Middle frontal gyrus (tissue), 1 donor: ENCODE measurements around the gene LRRC23.
A peak's percentile ranks its signal among the peaks of the same experiment; 100 is the strongest.
"Not testable (repeated sequence)": the region's sequence is repeated elsewhere in the genome, so short reads cannot be mapped to it uniquely, and the experiment has no call there.

Experiments
- DNase-seq: peaks from one replicate; pipeline ENCODE4 v3.0.0-alpha.2; 2015; ENCODE audit warnings: low spot score; ENCODE audit errors: extremely low spot score

Gene LRRC23

GRCh38 chr12:6872073-6873048 is 32.3 kb upstream of the LRRC23 start:
- peak; percentile 71 for DNase-seq

- DNase-seq, result peak; percentile 81
Observed at GRCh38 chr12:6873094-6874014, 31.3 kb upstream of the LRRC23 start, which contains the start of gene SPSB2. Gene SPSB2 (minus strand): TSS chr12:6873303. CDS start chr12:6872901, 402 bp downstream.

GRCh38 chr12:6874015-6874368 is 30.6 kb upstream of the LRRC23 start:
- DNase-seq, result not testable (repeated sequence)

DNA sequence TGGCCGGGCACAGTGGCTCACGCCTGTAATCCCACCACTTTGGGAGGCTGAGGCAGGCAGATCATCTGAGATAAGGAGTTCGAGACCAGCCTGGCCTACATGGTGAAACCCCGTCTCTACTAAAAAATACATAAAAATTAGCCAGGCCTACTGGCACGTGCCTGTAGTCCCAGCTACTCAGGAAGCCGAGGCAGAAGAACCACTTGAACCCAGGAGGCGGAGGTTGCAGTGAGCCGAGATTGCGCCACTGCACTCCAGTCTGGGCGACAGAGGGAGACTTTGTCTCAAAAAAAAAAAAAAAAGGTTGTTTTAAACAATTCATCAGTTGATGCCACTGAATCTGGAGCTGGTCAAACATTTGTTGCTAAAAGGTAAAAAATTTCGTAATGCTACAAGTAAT is 24.8 kb upstream of the LRRC23 start:
- not testable (repeated sequence) for DNase-seq

GRCh38 chr12:6883252-6883651 is 21.4 kb upstream of the LRRC23 start:
- no peak for DNase-seq

DNA sequence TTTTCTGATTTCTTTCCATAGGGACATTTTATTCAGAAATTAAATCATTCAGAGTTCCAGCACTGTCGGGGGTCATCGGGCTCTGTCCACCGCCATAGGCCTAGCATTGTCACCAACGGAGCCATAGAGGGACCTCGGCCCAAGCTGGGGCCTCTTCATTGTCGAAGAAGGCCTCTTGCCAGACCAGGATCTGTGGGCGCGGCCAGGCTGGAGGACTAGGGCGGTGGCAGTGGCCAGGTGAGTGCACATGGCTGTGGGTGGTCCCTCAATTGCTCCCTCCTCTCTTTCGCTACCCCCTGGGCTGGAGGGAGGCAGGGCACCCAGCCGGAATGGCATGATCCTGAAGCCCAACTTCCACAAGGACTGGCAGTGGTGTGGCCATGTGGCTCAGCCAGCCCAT is 20.9 kb upstream of the LRRC23 start:
- no peak for DNase-seq

DNA sequence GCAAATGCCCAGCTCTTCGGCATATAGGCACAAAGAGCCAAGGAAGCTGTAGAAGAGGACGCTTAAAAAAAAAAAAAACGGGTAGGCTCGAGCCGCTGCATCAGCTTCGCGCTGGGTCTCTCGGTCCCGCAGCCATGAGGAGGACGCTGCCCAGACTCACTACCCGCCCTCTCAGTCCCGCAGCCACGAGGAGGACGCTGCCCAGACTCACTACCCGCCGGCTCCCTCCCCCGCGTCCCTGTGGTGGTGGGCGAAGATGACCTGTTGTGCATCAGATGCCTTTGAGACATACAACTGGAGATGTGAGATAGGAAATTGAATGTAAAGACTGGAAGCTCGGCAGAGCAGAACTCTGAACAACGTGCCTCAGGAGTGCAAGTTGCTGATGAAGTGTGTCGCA is 20.1 kb upstream of the LRRC23 start:
- no peak for DNase-seq

GRCh38 chr12:6886206-6886999 is 18.2 kb upstream of the LRRC23 start:
- DNase-seq, result not testable (repeated sequence)

DNA sequence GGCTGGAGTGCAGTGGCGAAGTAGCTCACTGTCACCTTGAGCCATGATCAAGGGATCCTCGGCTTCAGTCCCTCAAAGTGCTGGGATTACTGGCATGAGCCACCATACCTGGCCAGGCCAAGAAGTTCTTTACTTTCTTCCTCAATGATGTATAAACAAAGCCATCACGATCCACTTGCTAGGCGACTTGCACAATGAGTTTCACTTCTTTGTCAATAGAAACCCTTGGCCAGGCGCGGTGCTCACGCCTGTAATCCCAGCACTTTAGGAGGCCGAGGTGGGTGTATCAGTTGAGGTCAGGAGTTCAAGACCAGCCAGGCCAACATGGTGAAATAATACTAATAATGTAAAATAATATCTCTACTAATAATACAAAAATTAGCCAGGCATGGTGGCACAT is 17.2 kb upstream of the LRRC23 start:
- no peak for DNase-seq

- no peak for DNase-seq
Observed at GRCh38 chr12:6888360-6888759, 16.3 kb upstream of the LRRC23 start.

GRCh38 chr12:6888794-6889193 is 15.8 kb upstream of the LRRC23 start:
- DNase-seq, result not testable (repeated sequence)

DNA sequence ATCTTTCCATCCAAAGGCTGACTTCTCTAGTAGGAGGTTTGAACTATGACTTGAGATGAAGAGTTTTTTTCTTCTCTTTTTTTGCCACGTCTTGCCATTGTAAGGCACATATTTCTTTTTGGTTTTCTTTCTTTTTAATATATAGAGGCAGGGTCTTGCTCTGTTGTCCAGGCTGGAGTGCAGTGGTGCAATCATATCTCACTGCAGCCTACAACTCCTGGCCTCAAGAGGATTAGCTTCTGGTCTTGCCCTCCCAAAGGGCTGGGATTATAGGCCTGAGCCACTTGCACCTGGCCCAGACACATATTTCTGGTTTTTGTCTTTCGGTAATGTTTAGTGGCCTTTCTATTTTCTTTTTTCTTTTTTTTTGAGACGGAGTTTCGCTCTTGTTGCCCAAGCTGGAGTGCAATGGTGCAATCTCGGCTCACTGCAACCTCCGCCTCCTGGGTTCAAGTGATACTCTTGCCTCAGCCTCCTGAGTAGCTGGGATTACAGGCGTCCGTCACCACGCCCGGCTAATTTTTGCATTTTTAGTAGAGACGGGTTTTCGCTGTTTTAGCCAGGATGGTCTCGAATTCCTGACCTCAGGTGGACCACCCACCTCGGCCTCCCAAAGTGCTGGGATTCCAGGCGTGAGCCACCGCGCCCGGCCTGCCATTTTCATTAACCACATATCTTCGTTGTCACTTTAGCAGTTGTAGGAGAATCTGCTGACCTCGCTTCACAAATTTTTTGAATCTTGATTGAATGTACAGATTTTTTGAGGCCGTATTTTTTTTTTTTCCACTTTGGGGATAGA is 14.6 kb upstream of the LRRC23 start:
- not testable (repeated sequence) for DNase-seq

DNA sequence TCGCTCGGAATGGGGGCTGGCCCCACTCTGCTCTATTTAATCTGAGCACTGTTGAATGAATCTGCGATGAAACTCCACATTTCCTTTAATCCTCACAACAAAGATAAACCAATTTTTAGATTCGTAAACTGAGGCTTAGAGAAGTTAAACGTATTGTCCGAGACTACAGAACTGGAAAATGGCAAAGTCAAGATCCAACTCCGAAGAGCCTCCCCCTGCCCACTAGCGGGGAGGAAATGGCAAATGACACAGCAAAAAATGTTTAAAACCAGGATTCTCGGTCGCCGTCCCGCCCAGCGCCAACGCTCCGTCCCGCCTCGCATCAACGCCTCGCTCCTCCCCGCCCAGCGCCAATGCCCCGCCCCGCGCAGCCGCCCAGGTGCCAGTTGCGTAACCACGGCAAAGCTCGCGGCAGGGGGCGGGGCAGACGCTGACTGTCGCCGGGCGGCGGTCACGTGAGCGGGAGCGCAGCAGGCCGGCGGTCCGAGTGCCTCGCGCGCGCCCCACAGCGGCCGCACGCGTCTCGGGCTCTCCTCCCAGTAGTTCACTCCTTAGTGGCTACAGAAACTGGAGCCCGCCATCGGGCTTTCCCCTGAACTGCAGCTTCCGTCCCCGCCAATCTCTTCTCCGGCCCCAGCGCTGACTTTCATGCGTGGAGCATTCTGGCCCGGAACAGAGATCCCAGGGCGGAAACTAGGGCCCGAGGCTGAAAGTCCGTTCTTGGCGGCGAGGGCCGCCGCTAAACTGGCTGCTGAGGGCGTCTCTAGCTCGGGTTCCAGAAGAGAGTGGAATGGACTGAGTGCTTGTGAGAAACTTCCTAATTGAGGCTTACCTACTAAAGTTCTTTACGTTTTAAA is 13.6 kb upstream of the LRRC23 start:
- peak; percentile 97 for DNase-seq

- no peak for DNase-seq
Observed at GRCh38 chr12:6891646-6892001, 13.0 kb upstream of the LRRC23 start.

DNA sequence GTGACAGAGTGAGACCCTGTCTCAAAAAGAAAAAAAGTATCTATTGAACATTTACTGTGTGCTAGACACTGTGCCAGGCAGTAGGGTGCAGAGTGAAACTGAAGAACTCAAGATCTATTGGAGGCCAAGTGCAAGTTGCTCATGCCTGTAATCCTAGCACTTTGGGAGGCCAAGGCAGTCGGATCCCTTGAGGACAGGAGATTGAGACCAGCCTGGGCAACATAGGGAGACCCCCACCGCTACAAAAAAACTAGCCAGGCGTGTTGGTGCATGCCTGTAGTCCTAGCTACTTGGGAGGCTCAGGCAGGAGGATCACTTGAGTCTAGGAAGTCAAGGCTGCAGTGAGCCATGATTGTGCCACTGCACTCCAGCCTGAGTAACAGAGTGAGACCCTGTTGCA is 11.9 kb upstream of the LRRC23 start:
- DNase-seq, result not testable (repeated sequence)

DNA sequence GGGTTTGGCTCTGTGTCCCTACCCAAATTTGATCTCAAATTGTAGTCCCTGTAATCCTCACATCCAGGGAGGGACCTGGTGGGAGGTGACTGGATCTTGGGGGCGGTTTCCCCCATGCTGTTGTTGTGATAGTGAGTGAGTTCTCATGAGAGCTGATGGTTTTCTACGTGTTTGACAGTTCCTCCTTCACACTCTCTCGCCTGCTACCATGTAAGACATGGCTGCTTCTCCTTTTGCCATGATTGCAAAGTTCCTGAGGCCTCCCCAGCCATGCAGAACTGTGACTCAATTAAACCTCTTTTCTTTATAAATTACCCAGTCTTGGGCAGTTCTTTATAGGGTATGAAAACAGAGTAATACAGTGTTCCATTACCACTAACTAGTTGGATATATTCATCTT is 10.3 kb upstream of the LRRC23 start:
- no peak for DNase-seq

GRCh38 chr12:6896846-6897435 is 7.7 kb upstream of the LRRC23 start:
- DNase-seq, result no peak

GRCh38 chr12:6899427-6899826 is 5.2 kb upstream of the LRRC23 start:
- DNase-seq, result no peak
